ENCODE measurements around the gene FMN2. TPM values are rescaled to one million over a fixed set of nuclear protein-coding genes. Genes with fewer than 3 reads are reported as not detected.

Gene FMN2
- total RNA-seq, 4 donors from 2014 or later: 0.54 to 5.1 (median 1.2) TPM

GRCh38 chr1:240234485-240235210 is 143.0 kb downstream of the FMN2 start:
- Histone ChIP-seq H3K36me3 (no peaks in the 10 kb centered on the region), H3K4me3 (no peak overlapping the region)

GRCh38 chr1:240235521-240236288 is 144.0 kb downstream of the FMN2 start:
- H3K4me3 ChIP-seq: no peak overlapping the region
- H3K9me3 ChIP-seq: no peaks in the 10 kb centered on the region
- H3K36me3 ChIP-seq: no peaks in the 10 kb centered on the region
- H3K4me1 ChIP-seq: no peaks in the 10 kb centered on the region
- DNase-seq: no peak
- no peaks in the 10 kb centered on the region for H3K27me3 ChIP-seq
- no peak for TF ChIP-seq CTCF (IDR thresholded peaks at IDR 0.05)
- TF ChIP-seq POLR2A (IDR thresholded peaks at IDR 0.05): no peak
- H3K27ac ChIP-seq: no peak overlapping the region

More at GRCh38 chr1:240234485-240235210, 143.0 kb downstream of the FMN2 start:
- H3K9me3 ChIP-seq: no peaks in the 10 kb centered on the region
- H3K4me1 ChIP-seq: no peaks in the 10 kb centered on the region
- TF ChIP-seq POLR2A (IDR thresholded peaks at IDR 0.05) (no peak), CTCF (IDR thresholded peaks at IDR 0.05) (no peak)
- no peaks in the 10 kb centered on the region for H3K27me3 ChIP-seq
- DNase-seq: no peak
- H3K27ac ChIP-seq: no peak overlapping the region

- H3K27me3 ChIP-seq: no peaks in the 10 kb centered on the region
- TF ChIP-seq CTCF (IDR thresholded peaks at IDR 0.05) (no peak), POLR2A (IDR thresholded peaks at IDR 0.05) (no peak)
- H3K4me3 ChIP-seq: no peak overlapping the region
- no peak overlapping the region for H3K27ac ChIP-seq
- H3K9me3 ChIP-seq: no peaks in the 10 kb centered on the region
- H3K36me3 ChIP-seq: no peaks in the 10 kb centered on the region
- H3K4me1 ChIP-seq: no peaks in the 10 kb centered on the region
- DNase-seq: no peak
Observed at GRCh38 chr1:240237305-240237721, 145.6 kb downstream of the FMN2 start.

GRCh38 chr1:240239309-240239708 is 147.6 kb downstream of the FMN2 start:
- Histone ChIP-seq H3K27ac (no peak overlapping the region), H3K4me1 (no peaks in the 10 kb centered on the region), H3K9me3 (no peaks in the 10 kb centered on the region), H3K36me3 (no peaks in the 10 kb centered on the region), H3K27me3 (no peaks in the 10 kb centered on the region), H3K4me3 (no peak overlapping the region)
- TF ChIP-seq POLR2A (IDR thresholded peaks at IDR 0.05) (no peak), CTCF (IDR thresholded peaks at IDR 0.05) (no peak)
- DNase-seq: no peak

GRCh38 chr1:240241278-240241677 is 149.6 kb downstream of the FMN2 start:
- TF ChIP-seq CTCF (IDR thresholded peaks at IDR 0.05) (no peak), POLR2A (IDR thresholded peaks at IDR 0.05) (no peak)

More at GRCh38 chr1:240241278-240241677, 149.6 kb downstream of the FMN2 start:
- Histone ChIP-seq H3K4me1 (no peaks in the 10 kb centered on the region), H3K27me3 (no peaks in the 10 kb centered on the region), H3K27ac (no peak overlapping the region), H3K9me3 (no peaks in the 10 kb centered on the region), H3K4me3 (no peak overlapping the region), H3K36me3 (no peaks in the 10 kb centered on the region)
- no peak for DNase-seq

Data from Peyer's patch (tissue), 4 donors.